Femur (tissue), 1 donor: ENCODE results near the gene TTLL12.
"Not testable (repeated sequence)": the region's sequence is repeated elsewhere in the genome, so short reads cannot be mapped to it uniquely, and the experiment has no call there.

ENCODE experiments used
- DNase-seq: peaks from one replicate; pipeline ENCODE4 v3.0.0-alpha.2; 2017

The TTLL12 gene

DNA sequence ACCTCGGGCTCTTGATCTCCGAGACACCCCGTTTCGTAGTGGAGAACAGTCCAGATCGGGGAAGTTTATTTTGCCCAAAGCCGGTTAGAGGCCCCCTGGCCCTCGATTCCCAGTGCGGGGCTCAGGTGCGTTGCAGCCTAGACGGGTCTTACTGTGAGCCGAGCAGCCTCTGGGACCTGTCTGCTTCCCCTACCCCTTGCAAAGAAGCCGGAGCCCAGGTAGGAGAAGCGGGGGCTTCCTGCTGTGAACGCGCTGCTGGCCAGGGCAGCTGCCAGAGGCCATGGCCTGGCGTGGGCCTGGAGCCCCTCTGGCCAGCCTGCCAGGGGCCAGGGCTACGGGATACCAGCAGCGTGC lies 35.0 kb downstream of the TTLL12 start:
- DNase-seq: no peak

DNA sequence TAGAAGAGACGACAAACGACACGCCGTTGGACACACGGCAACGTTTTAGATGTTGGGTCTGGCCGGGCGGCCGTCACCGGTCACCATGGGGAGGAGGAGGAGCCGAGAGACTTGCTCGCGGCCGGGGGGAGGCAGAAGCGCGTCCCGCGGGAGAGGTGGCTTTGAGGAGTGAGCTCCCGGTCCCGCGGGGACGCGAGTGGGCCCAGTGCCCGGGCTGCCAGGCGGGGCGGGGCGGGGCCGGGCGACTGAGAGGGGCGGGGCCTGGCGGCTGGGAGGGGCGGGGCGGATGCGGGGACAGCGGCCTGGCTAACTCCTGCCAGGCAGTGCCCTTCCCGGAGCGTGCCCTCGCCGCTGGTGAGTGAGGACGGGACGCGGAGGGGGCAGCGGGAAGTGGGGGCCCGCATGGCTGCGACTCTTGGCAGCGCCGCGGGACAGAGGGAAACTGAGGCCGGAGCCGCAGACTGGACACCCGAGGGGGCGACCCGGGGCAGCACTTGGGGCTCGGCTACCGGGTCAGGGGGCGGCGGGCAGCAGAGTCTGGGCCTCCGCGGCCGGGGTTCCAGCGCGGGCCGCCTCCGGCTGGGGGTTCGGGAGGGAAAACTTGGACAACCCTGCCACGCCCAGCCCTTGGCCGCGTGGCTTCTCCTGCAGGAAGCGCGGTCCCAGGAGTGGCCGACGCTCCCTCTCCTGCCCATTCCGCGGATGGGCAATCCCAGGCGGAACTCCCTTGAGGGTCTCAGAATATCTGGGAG lies 35.5 kb downstream of the TTLL12 start, which contains the start of gene TSPO:
Gene TSPO (plus strand): TSS at position 309 of the 752 bp plus-strand sequence. CDS start 7,680 bp downstream, outside the sequence.
- peak; percentile 87 for DNase-seq

GRCh38 chr22:43150731-43151206 lies 36.2 kb downstream of the TTLL12 start:
- no peak for DNase-seq

DNA sequence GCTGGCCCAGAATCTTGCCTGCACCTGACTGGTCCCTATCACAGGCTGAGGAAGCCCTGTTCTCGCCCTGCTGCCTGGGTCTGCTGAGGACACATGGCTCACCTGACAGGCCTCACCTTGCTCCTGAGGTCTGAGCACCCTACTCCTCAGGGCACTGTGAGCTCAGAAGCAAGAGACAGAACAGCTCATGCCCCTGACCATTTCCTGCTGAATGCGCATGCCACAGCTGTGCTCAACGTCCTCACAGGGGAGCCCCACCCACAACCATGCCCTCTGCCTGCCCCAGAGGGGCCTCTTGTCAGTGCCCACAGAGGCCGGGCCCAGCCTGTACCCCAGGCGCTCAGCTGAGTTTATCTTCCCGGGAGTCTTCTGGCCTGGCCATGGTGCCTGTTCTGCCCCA lies 38.4 kb downstream of the TTLL12 start:
- no peak for DNase-seq

- no peak for DNase-seq
Observed at GRCh38 chr22:43147821-43148220, 39.1 kb downstream of the TTLL12 start.

DNA sequence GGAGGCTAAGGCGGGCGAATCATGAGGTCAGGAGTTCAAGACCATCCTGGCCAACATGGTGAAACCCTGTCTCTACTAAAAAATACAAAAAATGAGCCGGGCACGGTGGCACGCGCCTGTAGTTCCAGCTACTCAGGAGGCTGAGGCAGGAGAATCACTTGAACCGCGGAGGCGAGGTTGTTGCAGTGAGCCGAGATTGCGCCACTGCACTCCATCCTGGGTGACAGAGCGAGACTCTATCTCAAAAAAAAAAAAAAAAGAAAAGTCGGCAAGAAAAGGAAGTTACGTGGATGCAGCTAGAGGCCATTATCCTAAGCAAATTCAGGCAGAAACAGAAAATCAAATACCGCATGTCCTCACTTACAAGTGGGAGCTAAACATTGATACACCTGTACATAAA lies 40.6 kb downstream of the TTLL12 start:
- DNase-seq: not testable (repeated sequence)

DNA sequence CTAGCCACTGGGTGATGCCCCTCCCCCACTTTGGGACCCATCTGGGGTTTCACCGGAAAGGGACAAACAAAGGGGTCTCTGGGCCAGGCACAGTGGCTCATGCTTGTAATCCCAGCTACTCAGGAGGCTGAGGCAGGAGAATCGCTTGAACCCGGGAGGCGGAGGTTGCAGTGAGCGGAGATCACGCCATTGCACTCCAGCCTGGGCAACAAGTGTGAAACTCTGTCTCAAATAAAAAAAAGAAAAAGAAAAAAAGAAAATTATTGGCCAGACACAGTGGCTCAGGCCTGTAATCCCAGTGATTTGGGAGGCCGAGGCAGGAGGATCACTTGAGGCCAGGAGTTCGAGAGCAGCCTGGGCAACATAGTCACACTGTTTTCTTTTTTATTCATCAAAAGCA lies 41.6 kb downstream of the TTLL12 start:
- not testable (repeated sequence) for DNase-seq

- no peak for DNase-seq
Observed at GRCh38 chr22:43144949-43145348, 42.0 kb downstream of the TTLL12 start.

DNA sequence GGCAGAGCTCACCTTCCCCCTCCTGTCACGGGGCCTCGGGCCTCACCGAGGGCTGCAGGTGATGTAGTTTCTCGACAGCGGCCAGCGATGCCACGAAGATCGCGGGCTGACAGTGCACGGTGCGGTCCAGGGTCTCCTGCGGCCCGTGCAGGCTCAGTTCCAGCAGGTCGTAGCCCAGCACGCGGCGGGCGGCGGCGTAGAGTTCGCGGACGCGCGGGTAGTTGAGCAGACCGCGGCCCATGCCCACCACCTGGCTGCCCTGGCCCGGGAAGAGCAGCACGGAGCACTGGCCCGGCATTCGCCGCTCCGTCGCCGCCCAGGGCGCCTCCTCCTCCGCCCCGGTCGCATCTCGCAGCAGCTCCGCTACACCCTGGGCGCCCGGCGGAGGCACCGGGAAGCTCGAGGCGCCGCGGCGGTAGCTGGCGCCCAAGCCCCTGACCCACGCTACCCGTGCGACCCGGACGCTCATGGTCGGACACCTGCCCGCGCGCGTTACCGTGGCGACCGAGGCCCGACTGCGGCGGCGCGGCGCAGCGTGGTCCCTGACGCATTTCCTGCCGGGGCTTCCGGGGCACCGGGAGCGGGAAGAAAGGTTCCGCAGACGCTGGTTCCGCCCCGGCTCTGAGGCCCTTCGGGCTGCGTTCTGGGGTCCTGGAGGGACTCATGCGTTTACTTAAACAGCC lies 43.9 kb downstream of the TTLL12 start, which contains the start of gene MCAT:
Gene MCAT (minus strand): TSS at position 519 of the 683 bp plus-strand sequence. CDS start 50 bp downstream, at position 469.
- peak; percentile 86 for DNase-seq

- no peak for DNase-seq
Observed at GRCh38 chr22:43136801-43137200, 50.1 kb downstream of the TTLL12 start.

GRCh38 chr22:43136255-43136654 lies 50.7 kb downstream of the TTLL12 start:
- DNase-seq: no peak

DNA sequence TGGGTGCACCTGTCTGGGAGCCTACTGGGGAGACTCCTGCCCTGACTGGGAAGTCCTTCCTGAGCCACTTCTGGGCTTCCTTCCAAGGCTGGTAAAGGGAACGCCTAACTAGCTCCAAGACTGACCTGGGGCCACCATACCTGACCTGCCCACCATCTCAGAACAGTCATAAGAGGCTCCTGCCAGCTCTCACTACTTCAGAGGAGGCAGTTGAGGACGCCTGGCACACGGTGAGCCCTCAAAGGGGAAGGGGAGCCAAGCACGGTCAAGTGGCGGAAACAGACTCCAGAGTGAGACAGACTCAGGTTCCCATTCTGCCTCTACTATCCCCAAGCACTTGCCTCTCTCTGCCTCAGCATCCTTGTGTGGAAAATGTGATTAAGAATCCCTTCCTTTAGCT lies 51.4 kb downstream of the TTLL12 start:
- DNase-seq: no peak

- DNase-seq: no peak
Observed at GRCh38 chr22:43134553-43134952, 52.4 kb downstream of the TTLL12 start.

GRCh38 chr22:43133401-43133800 lies 53.5 kb downstream of the TTLL12 start:
- DNase-seq: no peak

DNA sequence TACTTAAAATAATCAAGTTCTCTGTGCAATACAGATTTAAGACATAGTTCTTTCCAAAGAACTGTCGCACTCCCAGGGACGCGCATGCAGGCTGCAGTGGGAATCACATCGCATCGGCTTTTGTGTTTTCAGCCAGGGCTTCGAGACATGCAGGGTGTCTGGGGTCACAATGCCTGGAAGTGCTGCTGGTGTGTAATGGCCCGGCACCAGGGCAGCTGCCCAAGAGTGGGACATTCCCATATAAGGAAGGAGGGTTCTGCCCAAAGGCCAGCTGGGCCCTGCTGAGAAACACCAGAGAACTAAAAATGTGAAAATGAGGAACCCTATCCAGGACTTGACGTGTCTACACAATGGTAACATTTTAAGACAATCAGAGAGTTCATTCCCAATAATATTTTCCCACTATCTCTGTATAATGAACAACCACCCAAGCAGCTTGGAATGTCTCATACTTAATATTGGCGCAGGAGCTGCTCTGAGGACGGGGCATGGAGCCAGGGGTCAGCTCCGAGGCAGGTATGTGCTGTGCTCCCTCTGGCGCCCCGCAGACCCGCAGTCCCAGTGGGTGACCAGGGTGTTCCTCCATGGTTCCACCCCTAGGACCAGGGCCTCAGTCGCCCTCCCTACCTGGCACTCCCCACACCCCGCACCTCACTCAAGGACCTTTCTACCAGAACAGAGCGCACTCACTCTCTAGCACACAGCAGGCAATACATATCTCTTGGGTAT lies 55.0 kb downstream of the TTLL12 start:
- DNase-seq: no peak

DNA sequence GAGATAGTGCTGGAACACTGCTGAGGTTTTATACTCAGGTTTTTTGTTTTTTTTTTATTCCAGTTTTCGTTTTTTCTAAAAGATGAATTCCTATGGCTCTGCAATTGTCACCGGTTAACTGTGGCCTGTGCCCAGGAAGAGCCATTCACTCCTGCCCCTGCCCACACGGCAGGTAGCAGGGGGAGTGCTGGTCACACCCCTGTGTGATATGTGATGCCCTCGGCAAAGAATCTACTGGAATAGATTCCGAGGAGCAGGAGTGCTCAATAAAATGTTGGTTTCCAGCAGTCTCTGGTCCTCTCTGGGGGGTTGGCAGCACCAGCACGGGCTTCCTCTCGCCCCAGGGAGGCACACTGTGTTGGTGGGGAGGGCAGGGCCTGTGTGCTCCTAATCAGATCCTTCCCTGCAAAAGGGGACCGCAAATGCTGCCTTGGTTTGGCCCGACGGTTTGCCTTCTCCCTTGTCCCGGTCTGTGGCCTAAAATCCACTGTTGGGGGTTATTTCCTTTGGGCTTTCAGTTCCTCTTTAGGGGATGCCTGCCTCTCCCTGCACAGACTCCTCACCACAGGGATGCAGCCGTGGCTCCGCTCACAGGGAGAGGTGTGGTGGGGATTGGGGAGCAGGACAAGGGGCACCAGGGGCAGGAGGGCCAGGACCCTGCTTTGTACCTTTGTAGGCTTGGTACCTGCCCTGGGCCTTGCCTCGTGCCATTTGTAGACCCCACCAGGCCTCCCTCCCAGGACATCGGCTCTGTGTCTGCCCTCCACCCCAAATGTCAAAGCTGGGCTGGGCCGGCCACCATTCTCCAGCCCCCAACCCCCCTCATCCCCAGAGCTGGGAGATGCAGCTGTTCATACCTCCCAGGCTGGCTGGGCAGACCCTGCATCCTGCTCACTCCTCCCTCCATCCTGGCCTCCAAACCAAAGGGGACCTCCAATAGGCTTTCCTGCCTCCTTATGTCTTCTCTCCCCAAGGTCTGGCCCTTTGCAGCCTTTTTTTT lies 57.2 kb downstream of the TTLL12 start:
- no peak for DNase-seq

- DNase-seq: no peak
Observed at GRCh38 chr22:43128928-43129424, 58.0 kb downstream of the TTLL12 start.

GRCh38 chr22:43128116-43128515 lies 58.8 kb downstream of the TTLL12 start:
- no peak for DNase-seq

DNA sequence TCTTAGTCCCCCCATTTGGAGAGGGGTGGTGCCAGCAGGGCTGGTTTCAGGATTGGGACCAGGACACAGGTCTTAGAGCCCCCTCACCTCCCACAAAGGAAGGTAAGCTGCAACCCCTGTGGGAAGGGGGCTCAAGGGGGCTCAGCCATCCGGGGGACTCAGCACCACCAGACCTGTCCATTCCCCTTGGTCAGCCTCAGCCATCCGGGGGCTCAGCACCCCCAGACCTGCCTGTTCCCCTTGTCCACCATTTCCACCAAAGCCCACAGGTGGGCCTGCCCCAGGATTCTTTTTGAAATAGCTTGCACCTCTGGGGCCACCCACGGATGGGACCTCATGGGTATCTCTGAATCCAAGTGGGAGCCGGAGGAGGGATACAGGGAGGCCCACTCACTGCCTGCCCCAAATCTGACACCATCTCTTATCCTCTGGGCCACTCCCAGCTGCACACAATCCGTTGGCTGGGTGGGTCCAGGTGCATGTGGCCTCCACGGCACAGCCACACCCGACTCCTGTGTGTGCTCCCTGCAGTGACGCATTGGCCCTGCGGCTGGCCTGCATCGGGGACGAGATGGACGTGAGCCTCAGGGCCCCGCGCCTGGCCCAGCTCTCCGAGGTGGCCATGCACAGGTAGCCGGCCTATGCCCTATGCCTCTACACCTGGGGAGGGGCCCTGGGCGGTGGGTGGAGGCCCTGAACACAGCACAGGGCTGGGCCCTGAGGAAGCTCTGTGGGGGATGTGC lies 59.6 kb downstream of the TTLL12 start:
- DNase-seq: no peak

DNA sequence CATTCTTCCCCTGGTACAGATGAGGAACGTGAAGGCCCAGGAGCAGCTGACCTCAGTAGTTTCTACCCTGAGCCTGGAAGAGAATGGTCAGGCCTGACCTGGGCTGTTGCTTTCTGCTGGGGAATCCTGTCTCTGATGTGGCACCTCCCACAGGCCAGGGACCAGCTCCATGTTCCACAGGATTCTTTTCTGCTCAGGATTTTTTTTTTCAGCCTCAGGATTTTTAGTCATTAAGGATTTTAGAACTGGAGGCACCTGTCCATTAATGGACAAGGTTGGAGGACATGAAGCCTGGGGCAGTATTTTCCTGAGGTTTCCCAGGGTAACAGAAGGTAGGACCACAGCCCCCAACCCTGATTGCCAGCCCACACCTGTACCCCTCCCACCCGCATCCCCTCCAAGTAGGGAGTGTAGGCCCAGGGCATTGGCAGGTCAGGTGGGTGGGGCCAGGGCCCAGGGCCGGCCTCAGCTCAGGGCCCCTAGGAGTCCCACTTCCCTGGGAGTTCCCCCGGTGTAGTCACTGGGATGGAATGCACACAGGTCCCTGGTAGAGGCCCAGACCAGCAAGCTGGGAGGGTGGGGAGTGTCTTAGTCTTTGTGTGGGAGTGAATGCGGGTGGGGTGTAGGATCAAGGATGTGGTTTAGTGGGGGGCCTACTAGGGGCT lies 60.3 kb downstream of the TTLL12 start:
- no peak for DNase-seq
